ENCODE data around the gene PCSK4.

- no peak for TF ChIP-seq TCF7L2 (IDR thresholded peaks at IDR 0.05; ENCODE audit: low read depth, low read length)
- TF ChIP-seq CTCF (IDR thresholded peaks at IDR 0.05) = no peak
- TF ChIP-seq POLR2AphosphoS5 (IDR thresholded peaks at IDR 0.05; ENCODE audit: low read depth, low read length) = no peak
- no peak for TF ChIP-seq REST (IDR thresholded peaks at IDR 0.05; ENCODE audit: insufficient read depth in 1 of 2, low read depth in 2 of 2, low read length in 1 of 2)
Observed at GRCh38 chr19:1509602-1510441, 19.7 kb upstream of the PCSK4 start.

All from Panc1 (cell line).